GM12873 (cell line): ENCODE data around the gene PTEN.

Experiments used
- CTCF ChIP-seq: IDR thresholded peaks from 2 replicates; pipeline ENCODE4 v1.5.1; 2012; ENCODE audit warnings: low read depth, mild to moderate bottlenecking, moderate library complexity, low read length, control low read depth; ENCODE audit not compliant: insufficient read depth; ENCODE audit errors: missing control alignments

The PTEN gene

GRCh38 chr10:87864496-87865059 is 1.2 kb downstream of the PTEN start:
- TF ChIP-seq CTCF = no peak

DNA sequence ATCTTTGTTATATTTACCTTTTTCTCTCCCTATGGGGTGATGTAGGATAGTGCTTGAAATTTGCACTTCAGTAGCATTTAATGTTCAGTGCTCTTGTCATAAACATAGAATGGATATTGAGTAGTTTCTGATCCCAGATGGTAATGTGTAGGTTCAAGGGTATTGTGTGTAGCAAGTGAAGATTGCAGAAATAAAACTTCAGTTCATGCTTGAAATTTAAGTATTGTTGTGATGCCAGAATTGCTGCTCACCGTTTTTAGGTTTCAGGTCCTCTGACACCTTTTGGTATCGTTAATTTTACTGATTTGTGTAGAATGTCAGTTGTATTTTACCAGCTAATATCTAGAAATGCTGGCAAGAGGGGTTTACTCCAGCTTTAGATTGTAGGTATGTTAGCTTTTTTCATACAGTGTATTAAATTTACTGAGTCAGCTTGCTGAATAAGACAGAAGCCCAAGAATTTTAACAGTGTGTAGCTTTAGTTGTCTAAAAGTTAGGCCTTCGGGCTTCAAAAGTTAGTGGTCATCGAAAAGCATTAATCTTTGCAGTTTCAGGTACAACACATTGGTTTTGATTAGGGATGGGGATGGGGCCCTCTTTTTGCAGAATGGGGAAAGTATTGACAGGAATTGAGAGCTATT is 1.9 kb downstream of the PTEN start:
- TF ChIP-seq CTCF = no peak

DNA sequence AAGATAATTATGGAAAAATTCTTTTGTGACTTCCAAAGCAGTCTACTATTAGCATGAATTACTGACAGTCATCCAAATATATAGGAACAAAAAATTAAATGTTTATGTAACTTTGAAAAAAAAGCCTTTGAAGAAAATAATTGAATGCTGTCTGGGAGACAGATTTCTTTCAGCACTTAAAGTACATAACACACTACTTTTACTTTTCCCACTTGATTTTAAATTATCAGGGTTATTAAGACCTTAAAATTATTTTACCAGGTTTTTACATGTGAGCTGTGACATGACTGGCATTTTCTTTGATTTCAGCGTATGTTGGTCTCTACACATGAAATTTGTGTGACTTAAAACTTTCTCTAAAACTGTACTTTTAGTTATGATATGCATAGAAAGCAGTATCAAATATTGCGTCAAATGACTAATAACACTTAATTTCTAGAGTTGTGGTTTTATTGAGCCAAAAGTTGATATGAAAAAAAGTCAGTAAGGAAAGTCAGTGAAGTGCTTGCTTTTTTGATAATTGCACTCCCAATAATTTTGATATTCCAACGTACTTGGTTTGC is 3.1 kb downstream of the PTEN start:
- no peak for TF ChIP-seq CTCF

- TF ChIP-seq CTCF = no peak
Measured at GRCh38 chr10:87867453-87867852, 4.0 kb downstream of the PTEN start.

- no peak for TF ChIP-seq CTCF
Measured at GRCh38 chr10:87868277-87868676, 4.9 kb downstream of the PTEN start.

DNA sequence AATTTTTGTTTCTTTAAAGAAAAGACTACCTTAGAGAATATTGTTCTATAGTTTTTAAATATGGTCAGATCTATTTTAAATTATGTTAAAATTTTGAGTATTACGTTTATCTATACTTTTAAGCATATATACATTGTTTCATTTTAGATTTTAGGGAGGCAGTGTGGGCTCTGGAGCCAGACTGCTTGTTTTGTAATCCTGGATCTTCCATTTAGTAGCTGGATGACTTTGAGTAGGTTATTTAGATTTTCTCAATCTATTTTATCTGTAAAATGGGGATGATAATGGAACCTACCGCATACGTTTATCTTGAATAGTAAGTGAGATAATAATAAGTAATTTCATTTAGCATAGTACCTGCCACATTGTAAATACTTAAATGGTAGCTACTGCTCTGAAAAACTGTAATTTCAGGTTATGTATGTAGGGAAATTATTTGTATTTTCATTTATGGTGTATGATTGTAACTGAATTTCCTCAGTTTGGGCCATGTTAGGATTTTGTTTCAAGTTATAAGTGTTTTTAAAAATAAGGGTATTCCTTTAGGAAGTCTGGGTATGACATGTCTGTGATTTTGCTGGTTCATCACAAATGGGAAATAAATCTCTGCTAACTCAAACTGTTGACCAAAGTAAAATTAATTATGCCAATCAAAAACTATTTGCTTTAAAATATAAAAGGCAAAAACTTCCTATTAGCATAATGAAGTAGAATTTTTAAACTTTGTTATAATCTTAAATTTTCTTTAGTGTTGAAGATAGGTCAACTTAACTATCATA is 6.5 kb downstream of the PTEN start:
- no peak for TF ChIP-seq CTCF

DNA sequence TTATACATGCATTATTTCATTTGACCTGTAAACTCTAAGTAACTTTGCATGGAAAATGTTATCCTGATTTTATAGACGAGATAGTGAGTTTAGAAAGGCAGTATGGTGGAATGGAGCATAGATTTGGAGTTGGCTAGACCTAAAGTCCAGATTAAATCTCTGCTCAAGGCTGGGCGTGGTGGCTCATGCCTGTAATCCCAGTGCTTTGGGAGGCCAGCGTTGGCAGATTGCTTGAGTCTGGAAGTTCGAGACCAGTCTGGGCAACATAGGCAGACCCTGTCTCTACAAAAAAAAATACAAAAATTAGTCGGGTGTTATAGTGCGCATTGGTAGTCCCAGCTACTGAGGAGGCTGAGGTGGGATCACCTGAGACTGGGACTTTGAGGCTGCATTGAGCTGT is 9.4 kb downstream of the PTEN start:
- TF ChIP-seq CTCF = no peak
